HepG2 (cell line): ENCODE results near the gene PDILT. TPM values are rescaled to one million over a fixed set of nuclear protein-coding genes. Genes with fewer than 3 reads are reported as not detected.
A peak's percentile ranks its signal among the peaks of the same experiment; 100 is the strongest.

Experiments
- MLLT10 ChIP-seq: sonication (generic); formaldehyde crosslinking; IDR thresholded peaks from 2 replicates; pipeline ENCODE4 v1.4.0; 2020; ENCODE audit warnings: missing genetic modification reagents
- MTA1 ChIP-seq: sonication (generic); formaldehyde crosslinking; IDR thresholded peaks from 2 replicates; pipeline ENCODE4 v1.4.0; 2020; ENCODE audit warnings: missing genetic modification reagents, mild to moderate bottlenecking, borderline replicate concordance
- SOX6 ChIP-seq, 2 experiments: fragments of 450-650 bp in 1 of 2; sonication (generic) in 1 of 2; formaldehyde crosslinking in 1 of 2; IDR thresholded peaks; 2 replicates each; pipeline versions ENCODE4 v1.4.0 to v1.6.1; 2017 to 2020; ENCODE audit warnings: antibody characterized with exemption in 1 of 2, mild to moderate bottlenecking in 1 of 2, missing genetic modification reagents in 1 of 2
- TAF15 ChIP-seq: fragments of 200-400 bp; formaldehyde crosslinking; IDR thresholded peaks from one replicate; pipeline ENCODE4 v1.6.1; 2018; ENCODE audit warnings: mild to moderate bottlenecking, low read depth, low read length; ENCODE audit not compliant: poor library complexity, severe bottlenecking
- ZMYM4 ChIP-seq: sonication (generic); formaldehyde crosslinking; IDR thresholded peaks from 2 replicates; pipeline ENCODE4 v1.8.1; 2023; ENCODE audit warnings: mild to moderate bottlenecking, missing genetic modification reagents
- ZNF564 ChIP-seq: sonication (generic); formaldehyde crosslinking; IDR thresholded peaks from 2 replicates; pipeline ENCODE4 v1.8.1; 2023; ENCODE audit warnings: mild to moderate bottlenecking, missing genetic modification reagents
- ZNF720 ChIP-seq: sonication (generic); formaldehyde crosslinking; IDR thresholded peaks from 2 replicates; pipeline ENCODE4 v1.4.0; 2020; ENCODE audit warnings: missing genetic modification reagents
- ZSCAN31 ChIP-seq: sonication (generic); formaldehyde crosslinking; IDR thresholded peaks from 2 replicates; pipeline ENCODE4 v1.5.0; 2020; ENCODE audit warnings: low read depth, mild to moderate bottlenecking, missing genetic modification reagents
- polyA plus RNA-seq, 8 experiments: library from polyadenylated mRNA; depleted of rRNA in 3 of 8; stranded (reverse) in 7 of 8; unstranded in 1 of 8; fragments of >200 nt; fragmentation: Illumina TruSeq in 4 of 8; extraction: Trizol in 4 of 8; gene quantifications; 2 replicates each; pipeline versions ENCODE4 v1.2.1 to v1.2.3, GENCODE V29; 2011 to 2016; ENCODE audit warnings: low read depth in 4 of 8, missing spikeins in 1 of 8, mixed read lengths in 1 of 8; ENCODE audit not compliant: insufficient read depth in 1 of 8
- total RNA-seq, 5 experiments: library from RNA; depleted of rRNA; stranded (reverse); fragments of >200 nt; fragmentation: Illumina TruSeq; extraction: Trizol; gene quantifications; 2 replicates each; pipeline ENCODE4 v1.2.3, GENCODE V29; 2016; ENCODE audit warnings: low read depth in 1 of 5
- TF ChIP-seq, protein P1 (sequence below): sonication (generic); formaldehyde crosslinking; IDR thresholded peaks from 2 replicates; pipeline ENCODE4 v1.5.1; 2020; ENCODE audit warnings: missing genetic modification reagents, mild to moderate bottlenecking, borderline replicate concordance
- TF ChIP-seq, protein P2 (sequence below): sonication (generic); formaldehyde crosslinking; IDR thresholded peaks from 2 replicates; pipeline ENCODE4 v1.5.0; 2020; ENCODE audit warnings: missing genetic modification reagents
- TF ChIP-seq, protein P3 (sequence below): sonication (generic); formaldehyde crosslinking; IDR thresholded peaks from 2 replicates; pipeline ENCODE4 v1.8.1; 2023; ENCODE audit warnings: missing genetic modification reagents, inconsistent platforms, borderline replicate concordance
- TF ChIP-seq, protein P4 (sequence below): sonication (generic); formaldehyde crosslinking; IDR thresholded peaks from 2 replicates; pipeline ENCODE4 v1.5.0; 2020; ENCODE audit warnings: mild to moderate bottlenecking, missing genetic modification reagents
- TF ChIP-seq, protein P5 (sequence below): sonication (generic); formaldehyde crosslinking; IDR thresholded peaks from 2 replicates; pipeline ENCODE4 v1.9.0; 2021; ENCODE audit warnings: missing genetic modification reagents, mild to moderate bottlenecking, borderline replicate concordance
- TF ChIP-seq, protein P6 (sequence below): sonication (generic); formaldehyde crosslinking; IDR thresholded peaks from 2 replicates; pipeline ENCODE4 v1.4.0; 2020; ENCODE audit warnings: missing genetic modification reagents
- TF ChIP-seq, protein P7 (sequence below): sonication (generic); formaldehyde crosslinking; IDR thresholded peaks from 2 replicates; pipeline ENCODE4 v1.4.0; 2020; ENCODE audit warnings: missing genetic modification reagents, mild to moderate bottlenecking, borderline replicate concordance

Gene PDILT
- total and polyA plus RNA-seq, 2 of the 13 experiments (the other 11 are each of a cell fraction or from before 2014, with no cell fraction given) = not detected

DNA sequence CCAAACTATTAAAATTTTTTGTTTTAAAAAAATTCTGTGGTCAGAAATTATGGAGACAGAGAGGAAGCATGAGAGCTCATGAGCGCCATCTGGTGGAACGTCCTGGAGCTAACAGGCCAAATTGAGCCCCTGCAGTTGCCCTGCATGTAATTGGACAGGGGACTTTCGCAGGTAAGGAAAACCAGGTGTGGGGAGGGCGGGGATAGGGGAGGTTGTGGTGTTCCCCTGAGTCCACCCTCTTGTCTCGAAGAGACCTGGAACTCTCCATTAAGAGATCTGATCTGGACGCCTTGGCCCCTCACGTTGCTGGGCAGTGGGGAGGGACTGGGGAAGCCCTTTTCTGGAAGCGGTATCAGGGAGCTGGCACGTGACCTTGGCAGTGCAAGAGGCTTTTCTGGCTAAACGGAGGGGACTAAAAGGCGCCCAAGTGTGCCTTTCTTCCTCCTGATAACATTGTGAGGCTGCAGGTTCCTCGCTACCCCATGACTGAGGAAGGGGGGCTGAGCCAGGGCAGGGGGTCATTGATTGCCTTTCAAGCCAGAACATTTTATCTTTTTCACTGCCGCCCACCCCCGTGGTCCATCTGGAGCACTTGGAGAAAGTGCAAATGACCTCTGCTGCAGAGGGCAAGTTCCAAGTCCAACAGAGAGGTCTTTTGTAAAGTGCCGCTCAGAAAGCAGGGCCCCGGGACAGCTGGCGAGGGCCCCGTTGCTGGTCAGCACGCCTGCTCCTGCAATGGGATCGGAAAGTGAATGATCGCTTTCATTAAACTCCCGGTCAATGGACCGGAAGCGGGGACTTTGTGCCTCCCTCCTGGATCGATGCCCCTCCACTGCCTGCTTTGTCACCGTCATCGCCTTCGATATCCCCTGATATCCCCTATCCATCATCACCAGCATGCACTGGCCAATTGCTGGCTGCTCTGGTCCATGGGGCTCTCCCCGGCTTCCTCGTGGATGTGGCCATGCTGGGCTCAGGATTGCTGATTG lies 18.4 kb downstream of the PDILT start (continued):
- TF ChIP-seq, protein P1, sequence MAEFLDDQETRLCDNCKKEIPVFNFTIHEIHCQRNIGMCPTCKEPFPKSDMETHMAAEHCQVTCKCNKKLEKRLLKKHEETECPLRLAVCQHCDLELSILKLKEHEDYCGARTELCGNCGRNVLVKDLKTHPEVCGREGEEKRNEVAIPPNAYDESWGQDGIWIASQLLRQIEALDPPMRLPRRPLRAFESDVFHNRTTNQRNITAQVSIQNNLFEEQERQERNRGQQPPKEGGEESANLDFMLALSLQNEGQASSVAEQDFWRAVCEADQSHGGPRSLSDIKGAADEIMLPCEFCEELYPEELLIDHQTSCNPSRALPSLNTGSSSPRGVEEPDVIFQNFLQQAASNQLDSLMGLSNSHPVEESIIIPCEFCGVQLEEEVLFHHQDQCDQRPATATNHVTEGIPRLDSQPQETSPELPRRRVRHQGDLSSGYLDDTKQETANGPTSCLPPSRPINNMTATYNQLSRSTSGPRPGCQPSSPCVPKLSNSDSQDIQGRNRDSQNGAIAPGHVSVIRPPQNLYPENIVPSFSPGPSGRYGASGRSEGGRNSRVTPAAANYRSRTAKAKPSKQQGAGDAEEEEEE (CRISPR knock-in tag) = no peak
- TF ChIP-seq MTA1 (CRISPR knock-in tag) (peak; percentile 93), ZMYM4 (CRISPR knock-in tag) (peak; percentile 88), TAF15 (no peak), ZNF564 (no peak), SOX6 (IDR thresholded peaks at IDR 0.05) (no peak), SOX6 (CRISPR knock-in tag; IDR thresholded peaks at IDR 0.05) (peak; percentile 89), ZNF720 (CRISPR knock-in tag) (no peak), ZSCAN31 (no peak), MLLT10 (CRISPR knock-in tag) (no peak)
- TF ChIP-seq, protein P2, sequence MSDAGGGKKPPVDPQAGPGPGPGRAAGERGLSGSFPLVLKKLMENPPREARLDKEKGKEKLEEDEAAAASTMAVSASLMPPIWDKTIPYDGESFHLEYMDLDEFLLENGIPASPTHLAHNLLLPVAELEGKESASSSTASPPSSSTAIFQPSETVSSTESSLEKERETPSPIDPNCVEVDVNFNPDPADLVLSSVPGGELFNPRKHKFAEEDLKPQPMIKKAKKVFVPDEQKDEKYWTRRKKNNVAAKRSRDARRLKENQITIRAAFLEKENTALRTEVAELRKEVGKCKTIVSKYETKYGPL (CRISPR knock-in tag) = no peak
- TF ChIP-seq, protein P3, sequence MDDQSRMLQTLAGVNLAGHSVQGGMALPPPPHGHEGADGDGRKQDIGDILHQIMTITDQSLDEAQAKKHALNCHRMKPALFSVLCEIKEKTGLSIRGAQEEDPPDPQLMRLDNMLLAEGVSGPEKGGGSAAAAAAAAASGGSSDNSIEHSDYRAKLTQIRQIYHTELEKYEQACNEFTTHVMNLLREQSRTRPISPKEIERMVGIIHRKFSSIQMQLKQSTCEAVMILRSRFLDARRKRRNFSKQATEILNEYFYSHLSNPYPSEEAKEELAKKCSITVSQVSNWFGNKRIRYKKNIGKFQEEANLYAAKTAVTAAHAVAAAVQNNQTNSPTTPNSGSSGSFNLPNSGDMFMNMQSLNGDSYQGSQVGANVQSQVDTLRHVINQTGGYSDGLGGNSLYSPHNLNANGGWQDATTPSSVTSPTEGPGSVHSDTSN (CRISPR knock-in tag) = no peak
- TF ChIP-seq, protein P4, sequence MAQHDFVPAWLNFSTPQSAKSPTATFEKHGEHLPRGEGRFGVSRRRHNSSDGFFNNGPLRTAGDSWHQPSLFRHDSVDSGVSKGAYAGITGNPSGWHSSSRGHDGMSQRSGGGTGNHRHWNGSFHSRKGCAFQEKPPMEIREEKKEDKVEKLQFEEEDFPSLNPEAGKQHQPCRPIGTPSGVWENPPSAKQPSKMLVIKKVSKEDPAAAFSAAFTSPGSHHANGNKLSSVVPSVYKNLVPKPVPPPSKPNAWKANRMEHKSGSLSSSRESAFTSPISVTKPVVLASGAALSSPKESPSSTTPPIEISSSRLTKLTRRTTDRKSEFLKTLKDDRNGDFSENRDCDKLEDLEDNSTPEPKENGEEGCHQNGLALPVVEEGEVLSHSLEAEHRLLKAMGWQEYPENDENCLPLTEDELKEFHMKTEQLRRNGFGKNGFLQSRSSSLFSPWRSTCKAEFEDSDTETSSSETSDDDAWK (CRISPR knock-in tag) = no peak
- TF ChIP-seq, protein P5, sequence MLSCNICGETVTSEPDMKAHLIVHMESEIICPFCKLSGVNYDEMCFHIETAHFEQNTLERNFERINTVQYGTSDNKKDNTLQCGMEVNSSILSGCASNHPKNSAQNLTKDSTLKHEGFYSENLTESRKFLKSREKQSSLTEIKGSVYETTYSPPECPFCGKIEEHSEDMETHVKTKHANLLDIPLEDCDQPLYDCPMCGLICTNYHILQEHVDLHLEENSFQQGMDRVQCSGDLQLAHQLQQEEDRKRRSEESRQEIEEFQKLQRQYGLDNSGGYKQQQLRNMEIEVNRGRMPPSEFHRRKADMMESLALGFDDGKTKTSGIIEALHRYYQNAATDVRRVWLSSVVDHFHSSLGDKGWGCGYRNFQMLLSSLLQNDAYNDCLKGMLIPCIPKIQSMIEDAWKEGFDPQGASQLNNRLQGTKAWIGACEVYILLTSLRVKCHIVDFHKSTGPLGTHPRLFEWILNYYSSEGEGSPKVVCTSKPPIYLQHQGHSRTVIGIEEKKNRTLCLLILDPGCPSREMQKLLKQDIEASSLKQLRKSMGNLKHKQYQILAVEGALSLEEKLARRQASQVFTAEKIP = no peak
- TF ChIP-seq, protein P6, sequence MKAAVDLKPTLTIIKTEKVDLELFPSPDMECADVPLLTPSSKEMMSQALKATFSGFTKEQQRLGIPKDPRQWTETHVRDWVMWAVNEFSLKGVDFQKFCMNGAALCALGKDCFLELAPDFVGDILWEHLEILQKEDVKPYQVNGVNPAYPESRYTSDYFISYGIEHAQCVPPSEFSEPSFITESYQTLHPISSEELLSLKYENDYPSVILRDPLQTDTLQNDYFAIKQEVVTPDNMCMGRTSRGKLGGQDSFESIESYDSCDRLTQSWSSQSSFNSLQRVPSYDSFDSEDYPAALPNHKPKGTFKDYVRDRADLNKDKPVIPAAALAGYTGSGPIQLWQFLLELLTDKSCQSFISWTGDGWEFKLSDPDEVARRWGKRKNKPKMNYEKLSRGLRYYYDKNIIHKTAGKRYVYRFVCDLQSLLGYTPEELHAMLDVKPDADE (CRISPR knock-in tag) = no peak
- TF ChIP-seq, protein P7, sequence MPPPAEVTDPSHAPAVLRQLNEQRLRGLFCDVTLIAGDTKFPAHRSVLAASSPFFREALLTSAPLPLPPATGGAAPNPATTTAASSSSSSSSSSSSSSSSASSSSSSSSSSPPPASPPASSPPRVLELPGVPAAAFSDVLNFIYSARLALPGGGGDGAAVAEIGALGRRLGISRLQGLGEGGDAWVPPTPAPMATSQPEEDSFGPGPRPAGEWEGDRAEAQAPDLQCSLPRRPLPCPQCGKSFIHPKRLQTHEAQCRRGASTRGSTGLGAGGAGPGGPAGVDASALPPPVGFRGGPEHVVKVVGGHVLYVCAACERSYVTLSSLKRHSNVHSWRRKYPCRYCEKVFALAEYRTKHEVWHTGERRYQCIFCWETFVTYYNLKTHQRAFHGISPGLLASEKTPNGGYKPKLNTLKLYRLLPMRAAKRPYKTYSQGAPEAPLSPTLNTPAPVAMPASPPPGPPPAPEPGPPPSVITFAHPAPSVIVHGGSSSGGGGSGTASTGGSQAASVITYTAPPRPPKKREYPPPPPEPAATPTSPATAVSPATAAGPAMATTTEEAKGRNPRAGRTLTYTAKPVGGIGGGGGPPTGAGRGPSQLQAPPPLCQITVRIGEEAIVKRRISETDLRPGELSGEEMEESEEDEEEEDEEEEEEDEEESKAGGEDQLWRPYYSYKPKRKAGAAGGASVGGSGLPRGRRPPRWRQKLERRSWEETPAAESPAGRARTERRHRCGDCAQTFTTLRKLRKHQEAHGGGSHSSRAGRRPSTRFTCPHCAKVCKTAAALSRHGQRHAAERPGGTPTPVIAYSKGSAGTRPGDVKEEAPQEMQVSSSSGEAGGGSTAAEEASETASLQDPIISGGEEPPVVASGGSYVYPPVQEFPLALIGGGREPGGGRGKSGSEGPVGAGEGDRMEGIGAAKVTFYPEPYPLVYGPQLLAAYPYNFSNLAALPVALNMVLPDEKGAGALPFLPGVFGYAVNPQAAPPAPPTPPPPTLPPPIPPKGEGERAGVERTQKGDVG = peak; percentile 78; the same call in 1 of the 2 replicates
